Central memory CD8-positive, alpha-beta T cell (primary cell): ENCODE results near the gene LRRC32.

Experiments used
- ATAC-seq: fragments of 150-1000 bp; cut with Tn5 transposase; replicated peaks from 2 replicates; pipeline ENCODE4 v1.10.0; 2022; ENCODE audit warnings: mild to moderate bottlenecking, moderate FRiP score, moderate number of reproducible peaks; ENCODE audit not compliant: poor library complexity, severe bottlenecking; ENCODE audit errors: extremely low read depth
- DNase-seq, 2 donors: peaks; one replicate each; pipeline ENCODE4 v3.0.0; 2021; ENCODE audit warnings: low spot score in 2 of 2
- H3K27ac Mint-ChIP-seq: one replicate; pipeline ENCODE4 v1.8.0; 2022; ENCODE audit warnings: low read depth, mild to moderate bottlenecking, moderate library complexity, mixed read lengths
- H3K27me3 Mint-ChIP-seq: one replicate; pipeline ENCODE4 v1.8.0; 2022; ENCODE audit warnings: mixed read lengths
- H3K36me3 Mint-ChIP-seq: one replicate; pipeline ENCODE4 v1.8.0; 2022; ENCODE audit warnings: mild to moderate bottlenecking, moderate library complexity, mixed read lengths; ENCODE audit not compliant: insufficient read depth
- H3K4me1 Mint-ChIP-seq: one replicate; pipeline ENCODE4 v1.8.0; 2022; ENCODE audit warnings: mixed read lengths
- H3K4me3 Mint-ChIP-seq: one replicate; pipeline ENCODE4 v1.8.0; 2022; ENCODE audit warnings: mild to moderate bottlenecking, moderate library complexity, mixed read lengths
- H3K9me3 Mint-ChIP-seq: one replicate; pipeline ENCODE4 v1.8.0; 2022; ENCODE audit warnings: mixed read lengths

Gene LRRC32

GRCh38 chr11:76706667-76707066, 36.1 kb upstream of the LRRC32 start:
- Mint-ChIP-seq H3K4me1 (no peaks in the 10 kb centered on the region), H3K9me3 (no peaks in the 10 kb centered on the region), H3K27ac (no peak overlapping the region), H3K4me3 (no peak overlapping the region), H3K36me3 (no peaks in the 10 kb centered on the region), H3K27me3 (peaks cover 26% of the 10 kb centered on the region)
- no peak for ATAC-seq
- DNase-seq: no peak

- Mint-ChIP-seq H3K9me3 (no peaks in the 10 kb centered on the region), H3K36me3 (no peaks in the 10 kb centered on the region), H3K27ac (no peak overlapping the region), H3K4me3 (no peak overlapping the region), H3K4me1 (no peaks in the 10 kb centered on the region), H3K27me3 (peaks cover 26% of the 10 kb centered on the region)
- no peak for DNase-seq
- ATAC-seq: no peak
These were observed 35.3 kb upstream of the LRRC32 start for GRCh38 chr11:76705826-76706225.

- Mint-ChIP-seq H3K9me3 (no peaks in the 10 kb centered on the region), H3K36me3 (no peaks in the 10 kb centered on the region), H3K4me1 (no peaks in the 10 kb centered on the region), H3K27ac (no peak overlapping the region), H3K4me3 (no peak overlapping the region), H3K27me3 (peaks cover 34% of the 10 kb centered on the region)
- DNase-seq (no peak), ATAC-seq (no peak)
These were observed 33.8 kb upstream of the LRRC32 start for GRCh38 chr11:76704171-76704948.

- ATAC-seq (no peak), DNase-seq (no peak)
- H3K36me3 Mint-ChIP-seq: no peaks in the 10 kb centered on the region
- H3K9me3 Mint-ChIP-seq: no peaks in the 10 kb centered on the region
- H3K27me3 Mint-ChIP-seq: peaks cover 38% of the 10 kb centered on the region
- H3K27ac Mint-ChIP-seq: no peak overlapping the region
- H3K4me3 Mint-ChIP-seq: no peak overlapping the region
- H3K4me1 Mint-ChIP-seq: no peaks in the 10 kb centered on the region
These were observed 33.2 kb upstream of the LRRC32 start for GRCh38 chr11:76703707-76704106.

GRCh38 chr11:76702336-76703128, 32.0 kb upstream of the LRRC32 start:
- H3K9me3 Mint-ChIP-seq: no peaks in the 10 kb centered on the region
- H3K4me1 Mint-ChIP-seq: no peaks in the 10 kb centered on the region
- no peak for DNase-seq
- peaks cover 40% of the 10 kb centered on the region for H3K27me3 Mint-ChIP-seq
- no peaks in the 10 kb centered on the region for H3K36me3 Mint-ChIP-seq
- ATAC-seq: no peak
- H3K27ac Mint-ChIP-seq: no peak overlapping the region
- no peak overlapping the region for H3K4me3 Mint-ChIP-seq

- H3K36me3 Mint-ChIP-seq: no peaks in the 10 kb centered on the region
These were observed 30.9 kb upstream of the LRRC32 start for GRCh38 chr11:76701294-76702040.

GRCh38 chr11:76700177-76701100, 29.9 kb upstream of the LRRC32 start:
- H3K27me3 Mint-ChIP-seq: peaks cover 40% of the 10 kb centered on the region
- ATAC-seq (no peak), DNase-seq (no peak)
- peaks cover 4% of the 10 kb centered on the region for H3K4me1 Mint-ChIP-seq
- no peak overlapping the region for H3K27ac Mint-ChIP-seq
- H3K4me3 Mint-ChIP-seq: no peak overlapping the region
- H3K9me3 Mint-ChIP-seq: no peaks in the 10 kb centered on the region
- no peaks in the 10 kb centered on the region for H3K36me3 Mint-ChIP-seq

More at GRCh38 chr11:76701294-76702040, 30.9 kb upstream of the LRRC32 start:
- no peak overlapping the region for H3K4me3 Mint-ChIP-seq
- H3K9me3 Mint-ChIP-seq: no peaks in the 10 kb centered on the region
- peaks cover 40% of the 10 kb centered on the region for H3K27me3 Mint-ChIP-seq
- DNase-seq: no peak
- H3K4me1 Mint-ChIP-seq: no peaks in the 10 kb centered on the region
- H3K27ac Mint-ChIP-seq: no peak overlapping the region
- ATAC-seq: no peak

GRCh38 chr11:76699451-76700091, 29.0 kb upstream of the LRRC32 start:
- no peaks in the 10 kb centered on the region for H3K36me3 Mint-ChIP-seq

GRCh38 chr11:76698321-76699043, 27.9 kb upstream of the LRRC32 start:
- DNase-seq (no peak), ATAC-seq (no peak)
- Mint-ChIP-seq H3K4me3 (no peak overlapping the region), H3K27me3 (peaks cover 32% of the 10 kb centered on the region), H3K4me1 (peaks cover 7% of the 10 kb centered on the region), H3K36me3 (no peaks in the 10 kb centered on the region), H3K27ac (no peak overlapping the region), H3K9me3 (no peaks in the 10 kb centered on the region)

More at GRCh38 chr11:76699451-76700091, 29.0 kb upstream of the LRRC32 start:
- Mint-ChIP-seq H3K4me1 (peaks cover 7% of the 10 kb centered on the region), H3K9me3 (no peaks in the 10 kb centered on the region), H3K4me3 (no peak overlapping the region), H3K27me3 (peaks cover 40% of the 10 kb centered on the region), H3K27ac (no peak overlapping the region)
- DNase-seq (no peak), ATAC-seq (no peak)

GRCh38 chr11:76696756-76697155, 26.2 kb upstream of the LRRC32 start:
- Mint-ChIP-seq H3K9me3 (no peaks in the 10 kb centered on the region), H3K27me3 (peaks cover 30% of the 10 kb centered on the region), H3K4me3 (no peak overlapping the region), H3K27ac (no peak overlapping the region), H3K36me3 (no peaks in the 10 kb centered on the region), H3K4me1 (peaks cover 7% of the 10 kb centered on the region)
- ATAC-seq (no peak), DNase-seq (no peak)

- DNase-seq (no peak), ATAC-seq (no peak)
- Mint-ChIP-seq H3K27me3 (peaks cover 32% of the 10 kb centered on the region), H3K27ac (no peak overlapping the region), H3K4me3 (no peak overlapping the region), H3K4me1 (peaks cover 7% of the 10 kb centered on the region), H3K36me3 (no peaks in the 10 kb centered on the region), H3K9me3 (no peaks in the 10 kb centered on the region)
These were observed 25.2 kb upstream of the LRRC32 start for GRCh38 chr11:76695771-76696170.
